ENCODE measurements around the gene PIP5K1C. TPM values are rescaled to one million over a fixed set of nuclear protein-coding genes. Genes with fewer than 3 reads are reported as not detected.

PIP5K1C gene
- total and polyA plus RNA-seq, 5 donors: 31.4 to 48.3 (median 39.7) TPM

- Histone ChIP-seq H3K9me3 (ENCODE audit: control insufficient read depth, low read length) (no peaks in the 10 kb centered on the region), H3K27ac (ENCODE audit: low read length) (peak overlapping the region; percentile 11), H3K27me3 (ENCODE audit: control insufficient read depth, insufficient read depth) (no peaks in the 10 kb centered on the region), H3K4me3 (ENCODE audit: low read length) (no peak overlapping the region), H3K4me1 (ENCODE audit: control insufficient read depth, insufficient read depth, low read length) (peaks cover 3% of the 10 kb centered on the region)
- WGBS: 67% methylated on average over 24 of the region's 24 CpGs
- intact Hi-C loops (cut with DNase I): loop anchor here in 1 of 4 donors (10.0 kb wide), 2 partner anchors 65 to 305 kb away; no protein-coding TSS in a partner anchor
- DNase-seq: peak; percentile 17 to 56 (median 55)
- no peak for ATAC-seq
Measured at GRCh38 chr19:3609779-3610719, 90.2 kb downstream of the PIP5K1C start.

- Histone ChIP-seq H3K27me3 (ENCODE audit: control insufficient read depth, insufficient read depth) (no peaks in the 10 kb centered on the region), H3K4me3 (ENCODE audit: low read length) (no peak overlapping the region), H3K27ac (ENCODE audit: low read length) (peak overlapping the region; percentile 37), H3K9me3 (ENCODE audit: control insufficient read depth, low read length) (no peaks in the 10 kb centered on the region), H3K4me1 (ENCODE audit: control insufficient read depth, insufficient read depth, low read length) (peaks cover 3% of the 10 kb centered on the region)
- WGBS: 39% methylated on average over 21 of the region's 21 CpGs
- intact Hi-C loops (cut with DNase I): no loop called here
- DNase-seq (peak; percentile 11 to 84 (median 80)), ATAC-seq (peak; percentile 3 to 21)
Measured at GRCh38 chr19:3608750-3609322, 91.4 kb downstream of the PIP5K1C start.

GRCh38 chr19:3608079-3608641, 92.1 kb downstream of the PIP5K1C start:
- Histone ChIP-seq H3K4me1 (ENCODE audit: control insufficient read depth, insufficient read depth, low read length) (peaks cover 3% of the 10 kb centered on the region), H3K9me3 (ENCODE audit: control insufficient read depth, low read length) (no peaks in the 10 kb centered on the region), H3K27me3 (ENCODE audit: control insufficient read depth, insufficient read depth) (no peaks in the 10 kb centered on the region), H3K27ac (ENCODE audit: low read length) (peak overlapping the region; percentile 53), H3K4me3 (ENCODE audit: low read length) (no peak overlapping the region)
- WGBS: 33% methylated on average over 3 of the region's 3 CpGs
- ATAC-seq (no peak), DNase-seq (no peak)
- intact Hi-C loops (cut with DNase I): no loop called here

- ATAC-seq: peak; percentile 50 to 81
- H3K27ac ChIP-seq (ENCODE audit: low read length): peak overlapping the region; percentile 60
- 20% methylated on average over 22 of the region's 22 CpGs for WGBS
- peak overlapping the region; percentile 71 for H3K4me3 ChIP-seq (ENCODE audit: low read length)
- H3K4me1 ChIP-seq (ENCODE audit: control insufficient read depth, insufficient read depth, low read length): peaks cover 3% of the 10 kb centered on the region
- DNase-seq: peak; percentile 74 to 88 (median 88)
- no peaks in the 10 kb centered on the region for H3K9me3 ChIP-seq (ENCODE audit: control insufficient read depth, low read length)
- H3K27me3 ChIP-seq (ENCODE audit: control insufficient read depth, insufficient read depth): no peaks in the 10 kb centered on the region
- intact Hi-C loops (cut with DNase I): no loop called here
Measured at GRCh38 chr19:3607303-3608078, 92.8 kb downstream of the PIP5K1C start.

- WGBS: 2% methylated on average over 46 of the region's 46 CpGs
- H3K4me1 ChIP-seq (ENCODE audit: control insufficient read depth, insufficient read depth, low read length): peaks cover 3% of the 10 kb centered on the region
- H3K27ac ChIP-seq (ENCODE audit: low read length): peak within 1 kb of the TSS; percentile 60
- DNase-seq (peak; percentile 83 to 95 (median 94)), ATAC-seq (peak; percentile 69 to 76)
- no peaks in the 10 kb centered on the region for H3K27me3 ChIP-seq (ENCODE audit: control insufficient read depth, insufficient read depth)
- H3K9me3 ChIP-seq (ENCODE audit: control insufficient read depth, low read length): no peaks in the 10 kb centered on the region
- peak within 1 kb of the TSS; percentile 71 for H3K4me3 ChIP-seq (ENCODE audit: low read length)
- intact Hi-C loops (cut with DNase I): no loop called here
Measured at GRCh38 chr19:3606690-3607289, 93.5 kb downstream of the PIP5K1C start, which contains the start of gene TBXA2R. TBXA2R (minus strand) TSS chr19:3606875; CDS start chr19:3600634, 6,241 bp downstream.

GRCh38 chr19:3606174-3606689, 94.0 kb downstream of the PIP5K1C start:
- Histone ChIP-seq H3K4me3 (ENCODE audit: low read length) (peak overlapping the region; percentile 71), H3K4me1 (ENCODE audit: control insufficient read depth, insufficient read depth, low read length) (peaks cover 3% of the 10 kb centered on the region), H3K27ac (ENCODE audit: low read length) (peak overlapping the region; percentile 2), H3K27me3 (ENCODE audit: control insufficient read depth, insufficient read depth) (no peaks in the 10 kb centered on the region), H3K9me3 (ENCODE audit: control insufficient read depth, low read length) (no peaks in the 10 kb centered on the region)
- WGBS: 10% methylated on average over 35 of the region's 35 CpGs
- ATAC-seq: peak; percentile 7 to 8
- intact Hi-C loops (cut with DNase I): no loop called here
- DNase-seq: peak in 2 of 3 donors; percentile 77 to 78

GRCh38 chr19:3605770-3606169, 94.5 kb downstream of the PIP5K1C start:
- DNase-seq: no peak
- Histone ChIP-seq H3K4me1 (ENCODE audit: control insufficient read depth, insufficient read depth, low read length) (peaks cover 3% of the 10 kb centered on the region), H3K27ac (ENCODE audit: low read length) (peak overlapping the region; percentile 2), H3K9me3 (ENCODE audit: control insufficient read depth, low read length) (no peaks in the 10 kb centered on the region), H3K4me3 (ENCODE audit: low read length) (peak overlapping the region; percentile 71), H3K27me3 (ENCODE audit: control insufficient read depth, insufficient read depth) (no peaks in the 10 kb centered on the region)
- no peak for ATAC-seq
- WGBS: 39% methylated on average over 5 of the region's 5 CpGs
- intact Hi-C loops (cut with DNase I): no loop called here

GRCh38 chr19:3605361-3605760, 94.9 kb downstream of the PIP5K1C start:
- intact Hi-C loops (cut with DNase I): no loop called here
- peak overlapping the region; percentile 1 for H3K4me3 ChIP-seq (ENCODE audit: low read length)
- no peaks in the 10 kb centered on the region for H3K27me3 ChIP-seq (ENCODE audit: control insufficient read depth, insufficient read depth)
- 56% methylated on average over 3 of the region's 3 CpGs for WGBS
- peaks cover 3% of the 10 kb centered on the region for H3K4me1 ChIP-seq (ENCODE audit: control insufficient read depth, insufficient read depth, low read length)
- H3K27ac ChIP-seq (ENCODE audit: low read length): no peak overlapping the region
- no peaks in the 10 kb centered on the region for H3K9me3 ChIP-seq (ENCODE audit: control insufficient read depth, low read length)
- no peak for ATAC-seq
- no peak for DNase-seq

- ATAC-seq: no peak
Measured at GRCh38 chr19:3604987-3605343, 95.3 kb downstream of the PIP5K1C start.

More at GRCh38 chr19:3604987-3605343, 95.3 kb downstream of the PIP5K1C start:
- H3K9me3 ChIP-seq (ENCODE audit: control insufficient read depth, low read length): no peaks in the 10 kb centered on the region
- peak overlapping the region; percentile 1 for H3K4me3 ChIP-seq (ENCODE audit: low read length)
- WGBS: 47% methylated on average over 11 of the region's 11 CpGs
- peak in 1 of 3 donors; percentile 50 for DNase-seq
- H3K27me3 ChIP-seq (ENCODE audit: control insufficient read depth, insufficient read depth): no peaks in the 10 kb centered on the region
- no peak overlapping the region for H3K27ac ChIP-seq (ENCODE audit: low read length)
- intact Hi-C loops (cut with DNase I): no loop called here
- H3K4me1 ChIP-seq (ENCODE audit: control insufficient read depth, insufficient read depth, low read length): peaks cover 3% of the 10 kb centered on the region
